ENCODE data around the gene KCNMB3.
"Not testable (repeated sequence)": the region's sequence is repeated elsewhere in the genome, so short reads cannot be mapped to it uniquely, and the experiment has no call there.

KCNMB3 gene

DNA sequence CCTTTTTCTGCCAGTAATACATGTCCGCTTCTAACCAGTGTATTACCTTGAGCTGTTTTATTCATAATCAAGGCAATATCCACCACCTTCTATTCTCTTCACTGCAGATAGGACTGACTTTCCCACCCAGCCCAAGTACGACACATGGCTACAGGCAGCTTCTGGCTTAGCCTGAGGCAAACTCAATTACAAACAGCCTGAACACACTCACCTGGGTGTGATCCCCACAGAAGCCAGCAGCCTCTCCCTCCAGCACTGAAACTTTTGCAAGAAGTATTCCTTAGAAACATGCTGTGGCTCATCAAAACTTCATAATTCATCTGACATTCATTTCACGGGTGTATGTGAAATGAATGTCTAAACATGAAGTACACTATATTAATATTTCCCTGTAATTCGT lies 13.5 kb upstream of the KCNMB3 start:
- DNase-seq (ENCODE audit: low read depth, low spot score) = no peak

DNA sequence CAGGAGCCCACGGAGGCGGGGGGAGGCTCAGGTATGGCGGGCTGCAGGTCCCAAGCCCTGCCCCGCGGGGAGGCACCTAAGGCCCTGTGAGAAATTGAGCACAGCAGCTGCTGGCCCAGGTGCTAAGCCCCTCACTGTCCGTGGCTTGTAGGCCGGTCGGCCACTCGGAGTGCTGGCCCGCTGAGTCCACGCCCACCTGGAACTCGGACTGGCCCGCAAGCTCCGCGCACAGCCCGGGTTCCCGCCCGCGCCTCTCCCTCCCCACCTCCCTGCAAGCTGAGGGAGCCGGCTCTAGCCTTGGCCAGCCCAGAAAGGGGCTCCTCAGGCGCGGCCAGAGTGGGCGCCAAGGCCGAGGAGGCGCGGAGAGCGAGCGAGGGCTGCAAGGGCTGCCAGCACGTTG lies 12.2 kb upstream of the KCNMB3 start:
- DNase-seq (ENCODE audit: low read depth, low spot score) = no peak

DNA sequence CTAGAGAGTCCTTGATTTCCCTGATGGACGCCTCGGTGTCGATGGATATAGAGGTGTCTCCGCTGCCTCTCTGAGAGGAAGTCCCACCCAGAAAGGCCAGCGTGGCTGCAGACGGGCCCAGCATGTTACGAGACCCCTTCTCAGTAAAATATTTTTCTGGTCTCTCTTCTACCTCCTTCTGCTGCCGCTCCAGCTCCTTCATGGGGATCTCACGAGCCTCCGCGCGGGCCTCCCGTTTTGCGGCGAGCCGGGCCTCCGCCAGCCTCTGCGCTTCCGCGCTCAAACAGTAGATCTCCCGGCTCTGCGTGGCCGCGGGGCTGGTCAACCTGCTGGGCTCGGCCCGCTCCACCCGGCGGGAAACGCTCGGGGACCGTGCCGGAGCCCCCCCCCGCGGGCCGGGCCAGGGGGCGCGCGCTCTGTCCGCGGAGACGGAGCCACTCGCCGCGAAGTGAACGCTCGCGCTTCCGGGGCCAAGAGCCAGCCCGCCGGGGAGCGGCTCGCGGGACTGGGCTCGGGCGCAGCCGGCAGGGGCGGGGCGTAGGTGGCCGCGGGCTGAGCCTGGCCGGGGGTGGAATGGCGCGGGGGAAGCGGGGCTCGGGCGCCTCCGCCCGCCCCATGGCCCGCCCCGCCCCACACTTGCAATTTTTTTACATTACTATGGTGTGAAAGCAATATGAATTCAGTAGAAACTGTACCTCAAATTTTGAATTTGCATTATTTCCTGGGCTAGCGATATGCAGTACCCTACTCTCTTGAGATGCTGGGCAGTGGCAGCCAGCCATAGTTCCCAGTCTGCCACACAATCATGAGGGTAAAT lies 10.2 kb upstream of the KCNMB3 start:
- peak; percentile 62 for DNase-seq (ENCODE audit: low read depth, low spot score)

- DNase-seq (ENCODE audit: low read depth, low spot score) = not testable (repeated sequence)
These were observed 9.2 kb upstream of the KCNMB3 start for GRCh38 chr3:179259959-179260756.

DNA sequence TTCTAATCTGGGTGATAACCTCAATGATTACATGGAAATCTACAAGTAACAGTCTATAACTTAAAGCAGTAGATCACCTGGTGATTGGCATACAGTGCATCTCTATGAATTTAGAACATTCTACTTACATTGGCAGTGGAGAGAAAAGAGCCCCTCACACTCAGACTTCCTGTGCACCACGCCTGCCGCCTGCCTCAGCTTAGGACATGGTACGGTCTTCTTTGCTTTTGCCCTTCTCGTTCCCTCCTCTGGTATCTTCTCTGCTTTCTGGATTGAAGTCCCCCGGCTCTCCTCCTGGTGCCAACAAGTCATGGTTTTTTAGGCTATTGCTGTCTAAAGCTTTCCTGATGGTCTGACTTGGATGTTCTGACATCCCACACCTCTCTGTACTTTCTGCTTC lies 7.9 kb upstream of the KCNMB3 start:
- DNase-seq (ENCODE audit: low read depth, low spot score) = no peak

- not testable (repeated sequence) for DNase-seq (ENCODE audit: low read depth, low spot score)
These were observed 6.8 kb upstream of the KCNMB3 start for GRCh38 chr3:179257742-179258141.

DNA sequence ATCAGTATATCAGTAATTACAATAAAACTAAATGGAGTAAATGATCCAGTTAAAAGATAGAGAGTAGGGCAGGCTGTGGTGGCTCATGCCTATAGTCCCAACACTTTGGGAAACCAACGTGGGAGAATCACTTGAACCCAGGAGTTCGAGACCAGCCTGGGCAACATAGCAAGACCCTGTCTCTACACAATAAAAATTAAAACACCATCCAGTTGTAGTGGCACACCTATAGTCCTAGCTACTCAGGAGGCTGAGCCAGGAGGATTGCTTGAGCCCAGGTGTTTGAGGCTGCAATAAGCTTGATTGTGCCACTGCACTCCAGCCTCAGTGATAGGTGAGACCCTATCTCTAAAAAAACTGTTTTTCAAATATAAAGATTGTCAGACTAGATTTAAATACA lies 5.9 kb upstream of the KCNMB3 start:
- no peak for DNase-seq (ENCODE audit: low read depth, low spot score)

- DNase-seq (ENCODE audit: low read depth, low spot score) = no peak
These were observed 3.5 kb downstream of the KCNMB3 start for GRCh38 chr3:179247289-179248015.

GRCh38 chr3:179244878-179245277 lies 6.0 kb downstream of the KCNMB3 start:
- DNase-seq (ENCODE audit: low read depth, low spot score) = no peak

DNA sequence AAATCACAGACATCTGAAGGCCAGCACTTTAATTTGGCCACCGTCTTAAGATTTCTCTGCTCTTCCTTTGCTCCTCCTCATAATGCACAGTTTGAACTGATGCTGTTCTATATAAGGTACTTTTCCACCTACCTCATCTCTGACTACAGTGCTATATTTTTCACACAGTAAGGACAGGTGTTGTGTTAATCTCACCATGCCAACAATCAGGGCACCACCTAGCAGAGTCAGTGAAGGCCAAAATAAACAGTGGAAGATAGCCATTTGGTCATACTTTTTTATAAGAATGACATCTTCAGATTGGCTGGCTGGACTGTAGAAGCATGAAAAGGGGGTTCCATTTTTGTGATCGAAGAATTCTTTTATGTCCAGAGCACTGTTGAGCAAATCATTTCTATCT lies 8.1 kb downstream of the KCNMB3 start:
- DNase-seq (ENCODE audit: low read depth, low spot score) = not testable (repeated sequence)

DNA sequence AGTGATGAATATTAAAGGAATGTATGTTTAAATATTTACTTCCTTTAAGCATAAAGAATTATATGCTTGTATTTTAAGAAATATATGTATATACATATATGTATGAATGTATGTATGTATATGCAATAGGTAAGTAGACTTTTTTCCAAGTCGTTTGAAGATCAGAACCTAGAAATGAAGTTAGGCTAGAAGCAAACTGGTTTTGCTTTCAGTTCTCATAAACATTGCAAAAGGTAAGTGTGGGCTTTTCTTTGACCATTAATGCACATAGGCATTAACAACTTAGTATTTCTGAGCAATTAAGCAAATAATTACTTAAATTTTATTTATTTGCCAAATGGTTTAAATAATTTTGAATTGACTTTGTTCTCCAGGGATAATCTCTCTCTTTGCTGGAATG lies 10.6 kb downstream of the KCNMB3 start:
- not testable (repeated sequence) for DNase-seq (ENCODE audit: low read depth, low spot score)

- DNase-seq (ENCODE audit: low read depth, low spot score) = no peak
These were observed 14.1 kb downstream of the KCNMB3 start for GRCh38 chr3:179236669-179237301.

DNA sequence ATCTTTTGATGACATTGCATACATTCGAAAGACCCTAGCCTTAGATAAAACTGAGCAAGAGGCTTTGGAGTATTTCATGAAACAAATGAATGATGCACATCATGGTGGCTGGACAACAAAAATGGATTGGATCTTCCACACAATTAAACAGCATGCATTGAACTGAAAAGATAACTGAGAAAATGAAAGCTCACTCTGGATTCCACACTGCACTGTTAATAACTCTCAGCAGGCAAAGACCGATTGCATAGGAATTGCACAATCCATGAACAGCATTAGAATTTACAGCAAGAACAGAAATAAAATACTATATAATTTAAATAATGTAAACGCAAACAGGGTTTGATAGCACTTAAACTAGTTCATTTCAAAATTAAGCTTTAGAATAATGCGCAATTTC lies 16.7 kb downstream of the KCNMB3 start:
- no peak for DNase-seq (ENCODE audit: low read depth, low spot score)

DNA sequence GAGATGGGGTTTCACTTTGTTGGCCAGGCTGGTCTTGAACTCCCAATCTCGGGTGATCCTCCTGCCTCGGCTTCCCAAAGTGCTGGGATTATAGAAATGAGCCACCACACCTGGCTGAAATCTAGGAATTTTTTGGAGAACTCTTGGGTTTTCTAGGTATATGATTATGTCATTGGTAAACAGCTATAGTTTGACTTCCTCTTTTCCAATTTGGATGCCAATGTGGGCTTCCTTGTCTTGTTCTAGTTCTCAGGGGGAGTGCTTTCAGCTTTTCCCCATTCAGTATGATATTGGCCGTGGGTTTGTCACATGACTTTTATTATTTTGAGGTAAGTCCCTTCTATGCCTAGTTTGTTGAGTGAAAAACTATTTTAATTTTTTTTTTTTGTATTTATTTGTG lies 17.9 kb downstream of the KCNMB3 start:
- no peak for DNase-seq (ENCODE audit: low read depth, low spot score)

- peak; percentile 7 for DNase-seq (ENCODE audit: low read depth, low spot score)
These were observed 21.7 kb downstream of the KCNMB3 start for GRCh38 chr3:179229177-179229576.

DNA sequence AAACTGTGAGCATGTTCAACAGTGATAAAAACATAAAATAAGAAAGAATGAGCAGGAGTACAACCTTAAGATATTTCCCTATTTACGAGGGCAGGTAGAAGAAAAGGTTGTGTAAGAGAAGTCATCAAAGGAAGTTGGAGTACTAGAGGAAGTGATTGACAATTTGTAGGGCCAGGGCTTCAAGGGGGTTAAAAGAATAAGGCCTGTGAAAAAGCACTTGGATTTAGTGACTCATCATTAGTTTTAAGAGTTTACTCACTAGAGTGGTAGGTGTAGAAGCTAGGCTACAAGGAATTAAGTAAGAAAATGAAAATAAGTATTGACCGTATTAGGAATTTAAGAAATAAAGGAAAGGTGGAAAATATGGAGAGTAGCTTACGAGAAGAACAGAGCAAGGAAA lies 23.6 kb downstream of the KCNMB3 start:
- peak; percentile 3 for DNase-seq (ENCODE audit: low read depth, low spot score)

GRCh38 chr3:179224584-179224983 lies 26.3 kb downstream of the KCNMB3 start:
- no peak for DNase-seq (ENCODE audit: low read depth, low spot score)

DNA sequence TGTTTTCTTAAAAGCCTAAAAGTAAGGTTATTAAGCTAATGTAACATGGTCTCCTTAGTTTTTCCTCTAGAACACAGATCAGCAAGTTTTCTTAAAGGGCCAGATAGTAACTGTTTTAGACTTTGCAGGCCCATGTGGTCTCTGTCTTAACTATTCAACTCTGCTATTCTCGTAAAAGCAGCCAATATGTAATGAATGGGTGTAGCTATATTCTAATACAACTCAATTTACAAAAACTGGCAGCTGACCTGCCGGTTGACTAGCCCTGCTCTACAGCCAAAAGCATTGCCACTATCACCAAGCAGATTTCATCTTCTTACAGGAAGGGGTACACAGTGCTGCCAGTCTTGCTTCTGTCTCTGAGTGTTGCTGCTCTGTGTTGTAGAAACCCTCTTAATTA lies 27.4 kb downstream of the KCNMB3 start:
- no peak for DNase-seq (ENCODE audit: low read depth, low spot score)

GRCh38 chr3:179218213-179218612 lies 32.7 kb downstream of the KCNMB3 start:
- not testable (repeated sequence) for DNase-seq (ENCODE audit: low read depth, low spot score)

- not testable (repeated sequence) for DNase-seq (ENCODE audit: low read depth, low spot score)
These were observed 35.4 kb downstream of the KCNMB3 start for GRCh38 chr3:179215550-179215949.

GRCh38 chr3:179200790-179201189 lies 50.1 kb downstream of the KCNMB3 start:
- no peak for DNase-seq (ENCODE audit: low read depth, low spot score)

GRCh38 chr3:179196700-179197099 lies 54.2 kb downstream of the KCNMB3 start:
- no peak for DNase-seq (ENCODE audit: low read depth, low spot score)

Measured in ELF-1 (cell line).